B cell (primary cell): ENCODE data around the gene MED9. TPM values are rescaled to one million over a fixed set of nuclear protein-coding genes. Genes with fewer than 3 reads are reported as not detected.

Source experiments
- ATAC-seq: fragments of 200-7000 bp; cut with Tn5 transposase; one replicate; pipeline ENCODE4 v1.10.0; 2021; ENCODE audit warnings: low read depth, mild to moderate bottlenecking, moderate number of reproducible peaks, moderate library complexity
- CTCF ChIA-PET: fragments of 350-600 bp; sonication (Branson Sonifier 250); formaldehyde crosslinking; loops from one replicate; lab custom pipeline; 2021; ENCODE audit warnings: antibody characterized with exemption, inconsistent platforms; lab: Charles Lee
- POLR2A ChIA-PET: fragments of 350-600 bp; sonication (Branson Sonifier 250); formaldehyde crosslinking; loops from one replicate; lab custom pipeline; 2021; ENCODE audit warnings: antibody characterized with exemption; lab: Charles Lee
- DNase-seq: peaks from one replicate; pipeline ENCODE4 v3.0.0; 2013
- H2AFZ ChIP-seq: 2 replicates; pipeline ENCODE4 v1.6.1; 2012; ENCODE audit warnings: mild to moderate bottlenecking, low read depth, low read length; ENCODE audit not compliant: insufficient read depth, poor library complexity, severe bottlenecking
- H3K27ac ChIP-seq, 2 donors: 1 replicate in 1 of 2; 2 replicates in 1 of 2; pipeline ENCODE4 v1.5.1; 2012 to 2013; ENCODE audit warnings: low read length in 2 of 2, mild to moderate bottlenecking in 2 of 2, moderate library complexity in 1 of 2
- H3K27me3 ChIP-seq, 4 experiments: fragments of 200-600 bp in 1 of 4; sonication (generic) in 1 of 4; replicated peaks in 1 of 4; 1 replicate in 2 of 4; 2 replicates in 2 of 4; pipeline versions ENCODE4 v1.6.1 to v1.7.0; 2013 to 2016; ENCODE audit warnings: low read length in 3 of 4, mild to moderate bottlenecking in 2 of 4, mixed read lengths in 1 of 4, moderate library complexity in 1 of 4; ENCODE audit not compliant: insufficient read depth in 4 of 4, control insufficient read depth in 3 of 4; ENCODE audit errors: control extremely low read depth in 1 of 4
- H3K36me3 ChIP-seq, 2 experiments: replicated peaks in 1 of 2; 1 replicate in 1 of 2; 2 replicates in 1 of 2; pipeline versions ENCODE4 v1.6.1 to v1.7.1; 2013; ENCODE audit warnings: low read length in 1 of 2; ENCODE audit not compliant: insufficient read depth in 2 of 2, control insufficient read depth in 1 of 2; ENCODE audit errors: control extremely low read depth in 1 of 2, extremely low read depth in 1 of 2
- H3K4me1 ChIP-seq, 2 donors: fragments of 200-600 bp in 1 of 2; sonication (generic) in 1 of 2; 1 replicate in 1 of 2; 2 replicates in 1 of 2; pipeline versions ENCODE4 v1.5.1 to v1.6.1; 2013 to 2017; ENCODE audit warnings: low read length in 2 of 2; ENCODE audit not compliant: control insufficient read depth in 2 of 2, insufficient read depth in 2 of 2
- H3K4me2 ChIP-seq: replicated peaks from 2 replicates; pipeline ENCODE3; 2012; ENCODE audit warnings: mild to moderate bottlenecking, low read depth, low read length; ENCODE audit not compliant: poor library complexity, severe bottlenecking
- H3K4me3 ChIP-seq, 5 experiments: fragments of 200-600 bp in 1 of 5; sonication (generic) in 1 of 5; 1 replicate in 3 of 5; 2 replicates in 2 of 5; pipeline versions ENCODE4 v1.5.1 to v1.7.0; 2011 to 2016; ENCODE audit warnings: low read length in 4 of 5, mild to moderate bottlenecking in 4 of 5, low read depth in 2 of 5, control low read depth in 1 of 5, moderate library complexity in 1 of 5; ENCODE audit not compliant: insufficient read depth in 1 of 5; ENCODE audit errors: control extremely low read depth in 1 of 5, extremely low read depth in 1 of 5
- H3K79me2 ChIP-seq: fragments of 200-600 bp; sonication (generic); one replicate; pipeline ENCODE4 v1.6.0; 2016; ENCODE audit warnings: low read length; ENCODE audit not compliant: control insufficient read depth, insufficient read depth
- H3K9ac ChIP-seq: fragments of 200-600 bp; sonication (generic); 2 replicates; pipeline ENCODE4 v1.6.1; 2017; ENCODE audit warnings: mild to moderate bottlenecking, low read length, moderate library complexity
- H3K9me3 ChIP-seq, 3 donors: one replicate each; pipeline versions ENCODE4 v1.6.1 to v1.7.1; 2013; ENCODE audit warnings: low read length in 2 of 3; ENCODE audit not compliant: control insufficient read depth in 2 of 3, insufficient read depth in 1 of 3; ENCODE audit errors: control extremely low read depth in 1 of 3
- H4K20me1 ChIP-seq: 2 replicates; pipeline ENCODE4 v1.6.0; 2012; ENCODE audit warnings: mild to moderate bottlenecking, low read length; ENCODE audit not compliant: insufficient read depth, control insufficient read depth, poor library complexity, severe bottlenecking
- H3K27ac Mint-ChIP-seq: one replicate; pipeline ENCODE4 v1.8.0; 2021; ENCODE audit warnings: mixed read lengths
- H3K27me3 Mint-ChIP-seq: one replicate; pipeline ENCODE4 v1.8.0; 2021; ENCODE audit warnings: mixed read lengths
- H3K4me1 Mint-ChIP-seq: one replicate; pipeline ENCODE4 v1.8.0; 2021; ENCODE audit warnings: mixed read lengths
- H3K4me3 Mint-ChIP-seq: one replicate; pipeline ENCODE4 v1.8.0; 2021; ENCODE audit warnings: mixed read lengths
- H3K9me3 Mint-ChIP-seq: one replicate; pipeline ENCODE4 v1.8.0; 2022; ENCODE audit warnings: mixed read lengths; ENCODE audit not compliant: insufficient read depth
- CTCF ChIP-seq: fragments of 200-600 bp; IDR thresholded peaks from one replicate; pipeline ENCODE4 v1.8.0; 2022; ENCODE audit warnings: antibody characterized with exemption, mild to moderate bottlenecking
- EZH2 ChIP-seq: IDR thresholded peaks from 2 replicates; pipeline ENCODE4 v1.6.1; 2012; ENCODE audit warnings: borderline replicate concordance, low read depth, mild to moderate bottlenecking, moderate library complexity, low read length; ENCODE audit not compliant: insufficient read depth, poor library complexity, severe bottlenecking
- WGBS: methylation state at CpG from one replicate; pipeline ENCODE4 v1.1.5; 2013; ENCODE audit warnings: missing lambda C conversion rate; ENCODE audit not compliant: insufficient coverage; 5-methylcytosine and 5-hydroxymethylcytosine counted together
- intact Hi-C: fragments of 100-400 bp; cut with micrococcal nuclease; formaldehyde crosslinking; loops from one replicate; pipeline ENCODE4 v1.10.0; 2022
- polyA plus RNA-seq: library from polyadenylated mRNA; depleted of rRNA; stranded (reverse); fragments of >200 nt; gene quantifications from 2 replicates; pipeline ENCODE4 v1.2.3, GENCODE V29; 2012
- total RNA-seq, 2 donors: library from RNA; stranded (reverse); fragments of 120-200 nt in 1 of 2; gene quantifications; 1 replicate in 1 of 2; 2 replicates in 1 of 2; pipeline versions ENCODE4 v1.2.3 to v1.2.4, GENCODE V29; 2013 to 2022

The MED9 gene
- total and polyA plus RNA-seq, 2 donors (not counting 1 experiment from before 2014, with no cell fraction given), result 11.6 to 18.9 TPM

GRCh38 chr17:17528696-17529652 lies 52.2 kb downstream of the MED9 start:
- Histone ChIP-seq H3K36me3 (no peaks in the 10 kb centered on the region), H3K79me2 (peaks cover 7% of the 10 kb centered on the region), H3K27ac (no peak overlapping the region), H4K20me1 (no peaks in the 10 kb centered on the region), H3K4me1 (no peaks in the 10 kb centered on the region), H2AFZ (no peak overlapping the region), H3K9ac (no peak overlapping the region), H3K27me3 (no peaks in the 10 kb centered on the region), H3K4me3 (no peak overlapping the region), H3K4me2 (no peak overlapping the region), H3K9me3 (no peaks in the 10 kb centered on the region)
- DNase-seq, result no peak
- ChIA-PET CTCF (interaction anchor here (1.1 kb wide), 1 partner anchor 32 kb away, joined by 3 read pairs; no protein-coding TSS in a partner anchor), POLR2A (no interaction called here)
- Mint-ChIP-seq H3K4me3 (no peak overlapping the region), H3K27ac (no peak overlapping the region), H3K9me3 (no peaks in the 10 kb centered on the region), H3K4me1 (no peaks in the 10 kb centered on the region), H3K27me3 (no peaks in the 10 kb centered on the region)
- intact Hi-C loops, result no loop called here
- 93% methylated on average over 17 of the region's 22 CpGs for WGBS
- ATAC-seq, result no peak
- no peak for TF ChIP-seq CTCF

GRCh38 chr17:17531156-17531555 lies 54.4 kb downstream of the MED9 start:
- H3K9ac ChIP-seq, result no peak overlapping the region
- H3K4me1 ChIP-seq, result no peaks in the 10 kb centered on the region
- no peak overlapping the region for H3K4me3 ChIP-seq
- peaks cover 7% of the 10 kb centered on the region for H3K79me2 ChIP-seq
- no peak overlapping the region for H2AFZ ChIP-seq
- WGBS, result 87% methylated on average over 3 of the region's 4 CpGs
- ChIA-PET CTCF (no interaction called here), POLR2A (no interaction called here)
- H3K4me1 Mint-ChIP-seq, result no peaks in the 10 kb centered on the region
- H3K9me3 ChIP-seq, result no peaks in the 10 kb centered on the region
- no peak for DNase-seq
- TF ChIP-seq CTCF (no peak), EZH2 (no peak)
- no peak overlapping the region for H3K27ac ChIP-seq
- no peaks in the 10 kb centered on the region for H3K27me3 Mint-ChIP-seq
- no peak overlapping the region for H3K4me3 Mint-ChIP-seq
- H3K4me2 ChIP-seq, result no peak overlapping the region
- intact Hi-C loops, result no loop called here
- no peak for ATAC-seq
- no peaks in the 10 kb centered on the region for H3K27me3 ChIP-seq
- no peaks in the 10 kb centered on the region for H4K20me1 ChIP-seq
- H3K9me3 Mint-ChIP-seq, result no peaks in the 10 kb centered on the region
- no peak overlapping the region for H3K27ac Mint-ChIP-seq
- H3K36me3 ChIP-seq, result no peaks in the 10 kb centered on the region
